GM21447 (cell line): ENCODE results near the gene KLF3.

Experiments used
- ATAC-seq: cut with Tn5 transposase; IDR thresholded peaks from one replicate; pipeline ENCODE4 v1.9.1; 2021; ENCODE audit not compliant: unreplicated experiment

KLF3 gene

DNA sequence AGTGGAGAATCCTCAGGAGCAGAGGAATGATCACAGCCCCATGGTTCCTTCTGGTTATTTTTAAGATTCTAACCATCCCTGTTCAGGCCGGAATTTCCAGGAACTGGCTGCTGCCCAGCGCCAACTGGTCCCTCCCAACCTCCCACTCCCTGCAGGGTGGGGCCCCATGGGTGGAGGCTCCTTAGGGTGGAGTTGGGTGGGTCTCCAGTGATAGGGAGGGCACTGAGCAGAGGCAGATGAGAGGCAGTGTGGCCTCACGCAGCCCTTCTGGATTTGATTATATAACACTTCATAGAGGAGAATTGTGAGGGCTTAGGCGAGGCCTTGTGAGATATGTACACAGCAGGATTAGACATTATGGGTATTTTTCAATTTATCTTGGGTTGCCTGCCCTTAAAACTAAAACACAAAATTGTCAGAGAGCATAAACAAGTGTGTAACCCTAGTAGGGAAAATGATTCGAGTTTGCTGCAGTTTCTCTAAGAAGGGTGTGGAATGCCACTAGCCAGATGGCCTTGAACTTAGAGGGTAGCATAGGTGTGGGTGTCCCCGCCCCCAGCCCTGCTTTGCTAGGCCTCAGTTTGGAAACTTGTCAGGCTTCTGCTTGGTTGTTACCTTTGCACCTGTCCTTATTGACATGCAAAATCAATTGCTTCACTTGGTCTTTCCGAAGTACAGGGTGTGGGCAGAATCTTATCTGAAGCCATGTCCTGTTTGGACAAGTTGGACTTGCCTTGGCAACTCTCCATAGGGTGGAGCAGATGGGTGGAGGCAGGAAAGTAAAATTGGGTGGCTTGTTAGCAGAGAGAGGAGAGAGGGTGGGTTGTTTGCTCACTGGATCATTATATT, 9.4 kb downstream of the KLF3 start:
- no peak for ATAC-seq

DNA sequence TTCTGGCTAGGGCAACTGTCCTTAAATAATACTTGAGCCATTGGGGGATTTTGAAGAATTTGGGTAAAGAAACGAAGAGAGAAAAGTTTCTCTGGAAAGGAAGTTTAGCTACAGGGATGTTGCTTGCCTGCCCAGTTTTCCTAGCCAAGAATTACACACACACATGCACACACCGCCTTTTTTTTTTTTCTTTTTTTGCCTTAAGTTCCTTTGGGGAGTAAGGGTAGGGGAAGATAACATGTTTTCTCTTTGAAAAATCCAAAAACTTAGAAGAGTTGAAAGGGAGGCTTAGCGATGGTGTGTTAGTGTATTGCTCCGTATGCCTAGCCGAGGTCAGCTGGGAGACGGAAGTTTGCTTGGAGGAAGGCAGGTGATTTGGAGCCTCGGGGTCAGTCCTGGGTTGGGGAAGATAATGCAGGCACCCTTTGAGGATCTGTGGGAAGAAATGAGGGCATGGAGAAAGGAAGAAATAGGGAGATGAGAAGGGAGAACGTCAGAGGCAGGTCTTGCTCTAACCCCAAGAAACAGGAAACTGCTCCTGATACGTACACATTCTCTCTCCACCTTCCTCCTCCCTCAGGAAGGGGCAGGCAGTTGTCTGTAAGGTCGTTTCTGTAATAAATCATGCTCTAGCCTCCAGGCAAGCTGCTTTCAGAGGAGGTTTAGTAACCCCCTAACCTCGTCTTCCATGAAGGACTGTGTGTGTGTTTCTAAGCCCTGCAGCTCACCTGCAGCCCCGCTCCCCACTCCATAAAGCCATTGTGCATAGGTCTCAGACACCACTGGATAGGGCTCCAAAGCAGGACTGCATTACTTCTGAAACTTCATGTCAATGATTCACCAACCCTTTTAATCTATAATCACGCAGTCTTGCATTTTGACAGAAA, 10.5 kb downstream of the KLF3 start:
- no peak for ATAC-seq

DNA sequence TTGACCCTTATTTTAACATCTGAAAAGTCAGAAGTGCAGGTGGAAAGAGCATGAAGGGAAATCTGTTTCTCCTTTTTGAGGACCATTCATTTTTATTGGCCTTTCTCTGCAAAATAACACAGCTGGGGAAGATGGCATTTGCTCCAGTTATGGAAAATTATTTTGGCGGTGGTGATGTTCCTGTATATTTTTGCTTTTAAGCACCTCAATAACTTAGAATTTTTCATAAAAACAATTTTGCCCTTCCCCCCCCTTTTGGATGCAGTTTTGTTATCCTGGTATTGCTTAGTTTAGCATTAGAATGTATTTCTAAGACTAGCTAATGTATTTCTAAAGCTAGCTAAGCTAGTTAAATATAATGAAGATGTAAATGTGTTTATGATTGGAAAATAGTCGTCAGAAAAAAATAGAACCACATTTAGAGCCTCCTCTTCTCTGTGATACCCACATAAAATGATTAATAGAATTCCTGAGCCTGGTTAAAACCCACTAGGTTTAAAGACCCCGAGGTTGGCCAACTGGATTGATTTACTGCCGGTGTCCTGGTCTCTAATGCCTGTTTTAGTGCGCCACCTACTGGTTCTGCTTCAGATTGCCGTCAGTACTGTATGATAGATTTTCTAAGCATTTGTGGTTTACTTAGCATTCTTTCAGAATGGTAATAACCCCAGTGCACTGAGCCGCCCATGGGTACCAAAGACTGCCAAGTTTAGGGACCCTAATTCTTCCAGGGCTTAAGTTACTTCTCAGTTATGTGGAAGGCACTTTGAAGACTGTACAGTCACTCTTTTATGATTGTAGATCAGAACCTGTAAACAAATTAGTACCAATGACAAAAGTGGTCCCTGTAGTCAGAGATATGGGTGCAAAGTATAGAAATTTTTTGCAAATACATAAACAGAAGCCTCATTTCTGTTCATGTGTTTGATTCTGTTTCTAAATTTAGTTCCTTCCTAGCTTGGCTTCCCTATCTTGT, 11.4 kb downstream of the KLF3 start:
- ATAC-seq: no peak

DNA sequence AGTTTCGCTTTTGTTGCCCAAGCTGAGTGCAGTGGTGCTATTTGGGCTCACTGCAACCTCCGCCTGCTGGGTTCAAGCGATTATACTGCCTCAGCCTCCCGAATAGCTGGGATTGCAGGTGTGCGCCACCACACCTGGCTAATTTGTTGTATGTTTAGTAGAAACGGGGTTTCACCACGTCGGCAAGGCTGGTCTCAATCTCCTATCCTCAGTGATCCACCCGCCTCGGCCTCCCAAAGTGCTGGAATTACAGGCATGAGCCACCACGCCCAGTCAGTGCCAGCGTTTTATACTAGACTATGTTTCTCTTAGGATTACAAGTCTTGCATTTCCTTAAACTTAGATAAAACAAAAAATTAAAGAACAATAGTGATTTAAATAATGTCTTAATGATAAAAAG, 13.0 kb downstream of the KLF3 start:
- ATAC-seq: no peak

DNA sequence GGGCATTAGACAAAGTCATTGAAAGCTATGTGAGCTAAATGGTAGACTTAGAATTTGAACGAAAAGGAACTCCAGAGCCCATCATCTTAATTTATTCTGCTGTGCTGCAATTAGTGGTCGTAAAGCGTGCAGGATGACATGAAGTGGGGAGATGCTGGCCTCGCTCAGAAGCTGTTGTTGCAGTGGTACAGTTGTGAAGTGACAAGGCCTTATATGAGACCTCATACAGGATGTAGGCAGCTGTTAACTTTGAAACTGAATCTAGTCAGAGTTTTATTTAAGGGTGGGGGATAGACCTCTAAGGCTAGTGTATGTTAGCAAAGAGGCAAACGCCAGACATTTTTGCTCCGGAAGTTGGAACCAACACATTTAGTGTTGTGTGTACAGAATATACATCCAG, 13.4 kb downstream of the KLF3 start:
- ATAC-seq: no peak

DNA sequence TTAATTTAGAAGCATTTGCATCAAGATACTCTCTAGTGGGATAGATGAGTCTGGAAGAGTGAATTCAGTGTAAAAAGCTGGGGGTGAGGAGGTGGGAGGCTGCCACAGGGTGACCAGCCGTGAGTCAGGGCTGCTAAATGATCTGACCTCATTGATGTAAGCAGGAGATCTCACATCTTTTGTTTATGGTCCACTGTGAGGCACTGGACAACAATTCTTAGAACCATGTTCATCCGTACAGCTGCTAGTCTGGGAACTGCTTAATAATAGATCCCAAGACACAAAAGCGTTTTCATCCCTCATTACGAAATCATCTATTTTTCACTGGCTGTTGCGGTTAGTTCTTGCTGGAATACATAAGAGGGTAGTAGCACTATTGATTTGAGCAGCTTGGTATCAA, 14.1 kb downstream of the KLF3 start:
- no peak for ATAC-seq

DNA sequence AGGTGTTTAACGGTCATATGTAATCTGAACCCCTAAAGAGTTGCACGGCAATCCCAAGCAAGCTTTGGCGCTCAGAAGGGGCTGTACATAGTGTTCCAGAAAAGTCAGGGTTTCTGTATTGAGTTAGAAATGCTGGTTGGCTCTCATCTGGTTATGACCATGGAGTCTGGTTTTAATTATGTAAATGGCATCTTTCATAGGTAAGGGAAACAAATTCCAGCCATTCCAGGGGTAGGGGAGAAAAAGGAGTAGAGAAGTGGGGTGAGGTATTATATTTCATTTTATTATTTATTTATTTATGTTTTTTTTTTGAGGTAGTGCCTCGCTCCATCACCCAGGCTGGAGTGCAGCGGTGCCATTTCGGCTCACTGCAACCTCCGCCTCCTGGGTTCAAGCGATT, 15.9 kb downstream of the KLF3 start:
- ATAC-seq: no peak

DNA sequence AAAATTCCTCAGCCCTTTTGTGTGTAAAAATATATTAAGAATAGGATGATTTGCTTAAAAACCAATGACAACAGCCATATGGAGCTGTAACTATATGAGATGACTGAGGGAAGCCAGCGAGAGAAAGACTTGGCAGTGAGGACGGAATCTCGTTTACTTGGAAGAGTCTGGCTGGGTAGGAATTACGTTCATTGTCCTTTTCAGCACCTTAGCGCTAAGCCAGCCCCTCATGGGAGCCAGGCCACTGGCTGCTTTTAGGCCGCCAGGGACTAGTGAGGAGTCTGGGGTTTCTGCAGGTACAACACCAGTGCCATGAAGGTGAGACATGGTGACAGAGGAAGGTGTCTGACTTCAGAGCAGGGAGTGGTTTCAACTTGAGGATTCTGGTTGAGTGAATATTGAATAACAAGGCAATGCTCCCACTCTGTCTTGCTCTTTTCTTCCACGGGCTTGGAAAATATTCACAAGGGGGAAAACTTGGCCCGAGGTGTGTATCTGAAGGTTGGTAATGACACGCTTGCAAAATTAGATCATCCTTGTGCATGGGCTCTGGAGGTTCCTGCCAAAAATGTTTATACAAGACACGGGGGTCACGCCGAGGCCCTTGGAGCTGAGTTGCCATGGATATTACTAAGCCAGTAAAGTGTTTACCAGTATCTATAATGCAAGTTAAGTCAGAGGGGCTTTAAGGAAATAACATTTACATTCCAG, 17.4 kb downstream of the KLF3 start:
- ATAC-seq: no peak

DNA sequence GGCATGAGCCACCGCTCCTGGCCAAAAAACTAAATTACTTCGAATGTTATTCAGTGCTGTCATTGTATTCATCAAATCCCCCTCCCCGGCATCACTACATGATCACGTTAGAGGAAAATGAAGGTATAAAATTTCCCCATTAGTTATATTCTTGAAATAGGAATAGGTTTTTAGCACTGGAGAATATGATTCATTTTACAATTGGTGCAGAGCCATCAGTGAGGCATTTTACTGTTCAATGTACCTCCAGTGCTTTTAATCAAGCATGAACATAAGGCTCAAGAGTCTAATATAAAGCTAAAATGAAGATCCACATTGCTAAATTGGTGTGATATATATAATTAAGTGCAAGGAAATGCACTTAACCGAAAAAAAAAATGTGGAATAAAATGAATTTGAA, 18.3 kb downstream of the KLF3 start:
- ATAC-seq: no peak

DNA sequence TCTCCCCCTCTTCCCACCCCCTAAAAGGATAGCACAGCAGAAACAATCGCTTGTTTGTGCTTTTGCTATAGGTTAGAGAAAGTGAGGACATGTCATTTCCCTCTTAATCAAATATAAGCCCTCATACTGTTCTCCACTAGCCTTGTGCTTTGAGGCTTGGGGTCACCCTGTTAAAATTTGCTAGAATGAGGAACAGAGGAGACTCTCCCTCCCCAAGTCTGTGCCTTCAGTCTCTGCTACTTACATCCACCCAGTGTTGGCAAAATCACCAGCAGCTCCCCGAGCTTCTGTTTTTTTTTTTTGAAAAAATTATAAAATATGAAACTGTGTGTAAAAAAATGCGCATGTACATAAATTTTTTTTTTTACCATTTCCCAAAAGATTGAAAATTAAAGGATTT, 19.3 kb downstream of the KLF3 start:
- ATAC-seq: no peak

DNA sequence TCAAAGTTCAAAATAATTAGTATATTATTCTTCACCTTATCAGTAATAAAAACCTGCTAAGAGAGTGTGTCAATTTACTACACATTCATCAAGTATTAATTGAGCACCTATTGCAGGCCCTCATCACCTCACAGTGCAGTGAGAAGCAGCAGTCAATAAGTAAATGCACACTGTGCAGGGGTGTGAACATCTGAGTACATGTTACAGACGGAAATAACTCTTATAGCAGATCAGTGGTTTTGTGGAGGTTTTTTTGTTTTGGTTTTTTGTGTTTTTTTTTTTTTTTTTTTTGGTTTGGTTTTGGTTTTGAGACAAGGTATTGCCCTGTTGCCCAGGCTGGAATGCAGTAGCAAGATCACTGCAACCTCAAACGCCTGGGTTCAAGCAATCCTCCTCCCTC, 20.3 kb downstream of the KLF3 start:
- no peak for ATAC-seq

DNA sequence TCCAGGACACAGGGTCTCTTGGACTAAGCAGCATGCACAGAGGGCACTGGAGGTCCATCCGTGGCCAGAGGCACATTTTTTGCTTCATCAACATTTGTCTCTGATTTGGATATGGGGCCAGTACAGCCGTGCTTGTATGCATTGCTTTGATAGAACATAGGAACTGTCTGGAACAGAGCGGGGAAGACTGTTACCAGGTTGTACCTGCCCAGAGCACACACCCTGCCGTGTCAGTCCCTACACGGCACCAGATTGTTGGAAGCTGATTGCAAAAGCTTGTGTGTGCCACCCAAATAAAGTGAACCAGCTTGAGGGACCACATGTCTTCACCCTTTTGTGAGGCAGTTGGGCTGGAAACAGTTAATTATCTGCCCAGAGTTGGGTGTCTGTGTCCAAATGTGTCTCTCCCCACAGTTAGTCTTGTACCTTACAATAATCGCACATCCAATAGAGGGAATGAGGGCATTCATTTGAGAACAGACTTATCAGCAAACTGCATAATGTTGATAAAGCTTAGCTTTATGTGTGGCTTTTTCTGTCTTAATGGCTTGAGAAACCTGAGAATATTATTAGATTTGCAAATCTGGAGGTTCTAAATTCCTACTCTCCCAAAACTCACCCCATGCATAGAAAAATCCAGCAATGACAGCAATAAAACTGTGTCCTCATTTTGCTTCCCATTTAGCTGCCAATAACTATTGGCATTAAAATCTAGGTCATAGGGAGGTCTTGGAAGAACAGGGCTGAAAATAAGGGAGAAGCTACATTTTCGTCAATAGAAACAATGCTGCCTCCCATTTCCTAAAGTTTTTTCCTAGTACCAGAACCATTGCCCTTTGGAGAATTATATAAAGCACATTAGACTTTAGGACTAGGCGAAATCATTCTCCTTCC, 21.2 kb downstream of the KLF3 start:
- ATAC-seq: no peak

DNA sequence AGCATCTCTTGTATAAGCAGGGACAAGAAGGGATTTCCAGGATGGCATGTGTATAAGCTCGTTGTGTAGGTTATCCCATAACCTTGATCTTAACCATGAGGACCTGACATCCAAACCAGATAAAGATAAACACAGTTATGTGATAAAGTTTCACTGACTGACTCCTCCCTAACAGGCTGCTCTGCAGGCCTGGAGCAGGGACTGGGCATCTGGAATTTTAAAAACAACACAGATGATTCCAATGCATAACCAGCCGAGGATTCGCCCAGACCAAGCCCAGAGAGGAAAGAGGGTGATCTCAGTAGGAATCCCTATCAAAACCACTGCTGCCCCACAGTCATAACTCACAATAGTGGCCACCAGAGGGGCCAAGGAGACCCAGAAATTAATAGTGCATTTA, 22.7 kb downstream of the KLF3 start:
- ATAC-seq: no peak

DNA sequence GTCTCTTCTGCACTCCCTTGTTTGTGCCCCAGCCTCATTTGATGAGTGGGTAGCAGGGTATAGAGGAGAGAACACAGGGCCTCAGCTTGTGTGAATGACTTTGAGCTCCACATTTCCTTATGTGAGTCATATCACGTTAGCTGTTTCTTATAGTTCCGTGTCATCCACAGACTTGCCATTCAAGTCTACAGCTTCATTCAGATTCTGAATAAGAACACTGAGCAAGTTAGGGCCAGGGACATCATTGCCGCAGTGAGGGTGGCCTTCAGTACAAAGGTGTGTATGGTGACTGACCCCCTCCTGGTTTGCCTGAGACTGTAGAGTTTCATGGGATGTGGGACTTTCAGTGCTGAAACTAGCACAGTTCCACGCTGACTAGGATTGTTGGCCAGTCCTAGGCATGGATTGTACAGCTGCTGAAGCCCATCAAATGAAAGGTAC, 23.6 kb downstream of the KLF3 start:
- ATAC-seq: no peak

DNA sequence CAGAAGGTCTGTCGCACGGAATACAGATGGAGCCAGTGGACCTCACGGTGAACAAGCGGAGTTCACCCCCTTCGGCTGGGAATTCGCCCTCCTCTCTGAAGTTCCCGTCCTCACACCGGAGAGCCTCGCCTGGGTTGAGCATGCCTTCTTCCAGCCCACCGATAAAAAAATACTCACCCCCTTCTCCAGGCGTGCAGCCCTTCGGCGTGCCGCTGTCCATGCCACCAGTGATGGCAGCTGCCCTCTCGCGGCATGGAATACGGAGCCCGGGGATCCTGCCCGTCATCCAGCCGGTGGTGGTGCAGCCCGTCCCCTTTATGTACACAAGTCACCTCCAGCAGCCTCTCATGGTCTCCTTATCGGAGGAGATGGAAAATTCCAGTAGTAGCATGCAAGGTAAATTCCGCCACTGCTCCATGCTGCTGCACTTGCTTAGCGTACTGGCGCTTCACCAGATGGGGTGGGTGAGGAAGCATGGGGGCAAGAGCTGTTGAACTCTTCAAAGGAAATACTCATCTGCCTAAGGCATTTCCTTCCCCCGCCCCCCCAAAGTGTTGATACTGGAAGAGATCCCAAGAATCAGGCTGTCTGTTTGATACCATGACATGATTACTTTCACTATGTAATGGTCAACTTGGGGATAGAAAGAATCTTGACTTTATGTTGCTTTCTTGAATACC, 24.8 kb downstream of the KLF3 start:
- ATAC-seq: no peak

DNA sequence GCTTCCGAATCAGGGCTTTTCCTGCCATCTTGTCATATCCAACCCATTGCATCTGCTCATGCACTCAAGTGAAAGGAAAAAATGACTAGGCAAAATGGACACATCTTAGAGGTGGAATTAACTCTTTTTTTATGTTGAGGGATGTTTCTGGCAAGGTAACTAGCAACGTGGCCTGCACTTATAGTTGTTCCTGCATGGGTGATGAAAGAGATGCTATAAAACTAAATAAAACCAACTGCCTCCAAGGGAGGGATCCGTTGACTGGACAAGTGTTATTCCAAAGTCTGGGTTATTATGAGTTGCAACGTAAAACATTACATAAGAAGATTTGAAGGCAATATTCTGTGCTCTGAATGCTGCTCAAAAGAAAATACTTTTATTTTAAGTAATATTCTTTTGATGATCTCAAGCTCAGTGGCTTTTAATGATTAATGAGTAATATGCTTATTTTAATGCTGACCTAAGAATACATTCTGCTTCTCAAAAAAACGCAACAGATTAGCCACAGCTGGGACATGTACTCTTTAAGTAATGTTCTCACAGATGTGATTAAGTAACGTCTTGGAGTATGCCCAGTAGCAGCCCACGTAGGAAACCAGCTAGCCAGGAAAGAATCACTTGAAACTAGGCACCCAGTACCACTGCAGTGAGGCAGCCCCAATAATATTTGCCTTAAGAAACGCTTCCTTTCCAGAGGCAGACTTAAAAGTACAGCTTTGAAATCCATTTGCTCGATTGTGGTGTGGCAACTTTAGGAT, 27.4 kb downstream of the KLF3 start:
- no peak for ATAC-seq

DNA sequence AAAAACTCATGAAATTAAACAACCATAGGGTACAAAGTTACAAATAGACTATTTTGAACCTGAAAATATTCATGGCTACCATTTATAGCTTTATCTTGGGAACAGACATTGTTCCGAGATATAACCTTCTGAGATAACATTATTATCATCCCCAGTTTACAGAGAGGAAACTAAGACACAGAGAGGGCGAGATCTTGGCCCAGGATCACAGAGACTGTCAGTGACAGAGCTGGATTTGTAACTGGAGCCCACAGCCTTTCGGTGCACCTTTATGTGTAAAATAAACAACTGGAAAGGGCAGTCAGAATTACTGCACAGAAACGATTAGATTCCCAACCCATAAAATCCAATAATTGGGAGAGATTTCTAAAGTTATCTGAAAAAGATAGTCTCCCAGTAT, 28.4 kb downstream of the KLF3 start:
- no peak for ATAC-seq

DNA sequence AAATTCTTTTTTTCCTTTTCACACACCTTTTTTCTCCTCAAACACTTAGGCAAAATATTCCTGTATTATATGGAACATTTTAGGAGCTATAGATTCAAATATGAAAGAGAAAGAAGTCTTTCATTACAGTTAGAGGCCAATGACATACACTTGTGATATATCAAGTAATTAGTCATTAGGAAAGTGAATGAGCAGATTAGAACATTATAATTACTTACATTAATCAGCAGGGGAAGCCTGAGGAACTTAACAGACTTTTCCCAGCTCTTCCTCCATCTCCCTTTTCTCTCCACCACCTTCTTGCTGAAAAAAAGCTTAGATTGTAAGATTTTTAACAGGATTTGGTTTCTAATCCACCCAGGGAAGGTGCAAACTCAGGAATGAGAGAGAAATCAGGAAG, 29.6 kb downstream of the KLF3 start:
- no peak for ATAC-seq
